Neural progenitor cell (in vitro differentiated cells): ENCODE measurements around the gene BGLAP.

Experiments used
- CTCF ChIP-seq: fragments of 200-600 bp; sonication (generic); IDR thresholded peaks from 2 replicates; pipeline ENCODE4 v1.5.1; 2017; ENCODE audit warnings: antibody characterized with exemption, mild to moderate bottlenecking
- EZH2 ChIP-seq: fragments of 200-600 bp; sonication (generic); IDR thresholded peaks from 2 replicates; pipeline ENCODE4 v1.6.1; 2017; ENCODE audit warnings: antibody characterized with exemption, mild to moderate bottlenecking, moderate library complexity

DNA sequence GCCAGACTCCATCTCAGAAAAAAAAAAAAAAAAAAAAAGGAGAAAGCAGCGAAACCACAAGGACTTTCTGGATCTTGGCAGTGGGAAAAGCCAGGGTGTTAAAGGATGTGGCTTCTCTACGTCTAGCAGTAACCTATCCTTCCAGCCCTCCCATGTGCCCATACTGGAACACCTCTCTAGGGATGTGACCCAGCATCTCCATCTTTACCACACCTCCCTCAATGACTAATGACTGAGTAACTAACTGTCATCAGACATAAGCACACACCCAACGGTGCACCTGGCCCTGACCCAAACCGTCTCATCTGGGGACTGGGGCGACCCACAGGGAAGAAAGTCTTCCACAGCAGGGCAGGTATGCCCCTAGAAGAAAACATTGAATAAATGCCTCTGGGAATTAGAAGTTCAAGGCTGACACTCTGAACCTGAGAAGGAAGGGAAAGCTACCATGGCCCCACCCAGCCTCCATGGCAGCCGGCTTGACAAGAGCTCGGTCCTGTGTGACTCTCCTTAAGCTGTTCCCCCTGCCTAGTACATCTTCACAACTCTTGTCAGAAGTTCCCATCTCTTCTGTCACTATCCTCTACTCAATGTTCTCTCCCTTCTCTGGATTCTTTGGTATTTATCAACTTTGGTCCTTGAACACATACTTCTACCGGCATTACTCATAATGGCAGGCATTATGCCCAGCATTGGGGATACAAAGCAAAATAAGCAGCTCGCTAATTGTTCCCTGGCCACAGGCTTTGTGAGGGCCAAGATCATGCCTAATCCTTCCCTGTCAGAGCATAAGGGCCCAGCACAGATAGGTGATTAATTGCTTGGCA lies 20.7 kb downstream of the BGLAP start:
- TF ChIP-seq CTCF (no peak), EZH2 (no peak)
